GM10248 (cell line): Measurements from ENCODE around the gene TUBGCP5.
"Not testable (repeated sequence)": the region's sequence is repeated elsewhere in the genome, so short reads cannot be mapped to it uniquely, and the experiment has no call there.

ENCODE experiments used
- CTCF ChIA-PET: fragments of 300-600 bp; sonication (Branson Sonifier 250); formaldehyde crosslinking; extraction: SDS; loops from one replicate; lab custom pipeline; 2021; ENCODE audit warnings: antibody characterized with exemption; lab: Yijun Ruan, JAX
- POLR2A ChIA-PET: fragments of 350-650 bp; sonication (Branson Sonifier 250); formaldehyde crosslinking; extraction: SDS; loops from one replicate; lab custom pipeline; 2020; ENCODE audit warnings: antibody characterized with exemption; lab: Yijun Ruan, JAX
- DNase-seq: peaks from one replicate; pipeline ENCODE4 v3.0.0; 2012; ENCODE audit errors: extremely low spot score
- CTCF ChIP-seq: IDR thresholded peaks from 2 replicates; pipeline ENCODE4 v1.5.1; 2012; ENCODE audit warnings: mild to moderate bottlenecking, low read depth; ENCODE audit errors: extremely low read depth, missing control alignments, control extremely low read depth

TUBGCP5 gene

GRCh38 chr15:23064156-23064555 is 24.8 kb upstream of the TUBGCP5 start:
- CTCF ChIA-PET = interaction anchor here (1.4 kb wide), 1 partner anchor 10 kb away, joined by 4 read pairs; no protein-coding TSS in a partner anchor
- no peak for DNase-seq
- no peak for TF ChIP-seq CTCF
- POLR2A ChIA-PET = no interaction called here

GRCh38 chr15:23057707-23058106 is 18.3 kb upstream of the TUBGCP5 start:
- CTCF ChIA-PET = interaction anchor here (1.0 kb wide), 1 partner anchor 21 kb away, joined by 3 read pairs; no protein-coding TSS in a partner anchor
- no peak for DNase-seq
- POLR2A ChIA-PET = no interaction called here
- no peak for TF ChIP-seq CTCF

GRCh38 chr15:23055316-23055715 is 15.9 kb upstream of the TUBGCP5 start:
- ChIA-PET CTCF (interaction anchor here (1.2 kb wide), 2 partner anchors 10 to 19 kb away, joined by 3 to 4 read pairs; no protein-coding TSS in a partner anchor), POLR2A (no interaction called here)
- DNase-seq = no peak
- no peak for TF ChIP-seq CTCF

GRCh38 chr15:23052522-23052921 is 13.2 kb upstream of the TUBGCP5 start:
- DNase-seq = no peak
- no peak for TF ChIP-seq CTCF
- ChIA-PET POLR2A (no interaction called here), CTCF (interaction anchor here (1.3 kb wide), 1 partner anchor 16 kb away, joined by 4 read pairs; no protein-coding TSS in a partner anchor)

- CTCF ChIA-PET = no interaction called here
- no peak for TF ChIP-seq CTCF
- DNase-seq = no peak
- POLR2A ChIA-PET = no interaction called here
Measured at GRCh38 chr15:23050708-23051107, 11.3 kb upstream of the TUBGCP5 start.

GRCh38 chr15:23049984-23050628 is 10.7 kb upstream of the TUBGCP5 start:
- ChIA-PET POLR2A (no interaction called here), CTCF (no interaction called here)
- no peak for DNase-seq
- TF ChIP-seq CTCF = no peak

- POLR2A ChIA-PET = not testable (repeated sequence)
Measured at GRCh38 chr15:23048572-23049282, 9.4 kb upstream of the TUBGCP5 start.

GRCh38 chr15:23043987-23044386 is 4.6 kb upstream of the TUBGCP5 start:
- CTCF ChIA-PET, POLR2A ChIA-PET, DNase-seq: not testable (repeated sequence)

More at GRCh38 chr15:23048572-23049282, 9.4 kb upstream of the TUBGCP5 start:
- CTCF ChIA-PET, DNase-seq: not testable (repeated sequence)

GRCh38 chr15:23043535-23043934 is 4.2 kb upstream of the TUBGCP5 start:
- POLR2A ChIA-PET, CTCF ChIA-PET, DNase-seq: not testable (repeated sequence)

- DNase-seq, CTCF ChIA-PET, POLR2A ChIA-PET: not testable (repeated sequence)
Measured at GRCh38 chr15:23041736-23042135, 2.4 kb upstream of the TUBGCP5 start.
